Keratinocyte (primary cell): ENCODE data around the gene CLRN3. TPM values are rescaled to one million over a fixed set of nuclear protein-coding genes. Genes with fewer than 3 reads are reported as not detected.

Experiments
- DNase-seq: peaks from one replicate; pipeline ENCODE4 v3.0.0-alpha.2; 2011; ENCODE audit warnings: low read depth, missing footprints, low spot score
- FAIRE-seq: peaks from 2 replicates; lab custom pipeline; 2011; peaks lifted over from hg19 to GRCh38; lab: Jason Lieb, UNC
- H2AFZ ChIP-seq: 2 replicates; pipeline ENCODE4 v1.6.0; 2012; ENCODE audit warnings: low read length, control low read depth, inconsistent platforms; ENCODE audit not compliant: control insufficient read depth
- H3K27ac ChIP-seq: 2 replicates; pipeline ENCODE4 v1.5.1; 2011; ENCODE audit warnings: low read length; ENCODE audit not compliant: control insufficient read depth, insufficient read depth
- H3K27me3 ChIP-seq: 3 replicates; pipeline ENCODE4 v1.6.0; 2011; ENCODE audit warnings: low read length; ENCODE audit not compliant: control insufficient read depth, insufficient read depth; ENCODE audit errors: extremely low read depth
- H3K36me3 ChIP-seq, 2 experiments: 2 replicates in 1 of 2; 3 replicates in 1 of 2; pipeline ENCODE4 v1.5.1; 2011; ENCODE audit warnings: low read length in 2 of 2, mild to moderate bottlenecking in 1 of 2; ENCODE audit not compliant: control insufficient read depth in 2 of 2, insufficient read depth in 2 of 2; ENCODE audit errors: extremely low read depth in 1 of 2
- H3K4me1 ChIP-seq: 3 replicates; pipeline ENCODE4 v1.5.1; 2011; ENCODE audit warnings: low read length; ENCODE audit not compliant: control insufficient read depth, insufficient read depth; ENCODE audit errors: extremely low read depth
- H3K4me2 ChIP-seq: 3 replicates; pipeline ENCODE4 v1.6.0; 2011; ENCODE audit warnings: low read depth, low read length; ENCODE audit not compliant: control insufficient read depth, insufficient read depth; ENCODE audit errors: extremely low read depth
- H3K4me3 ChIP-seq, 3 experiments: fragments of 200-600 bp in 1 of 3; sonication (generic) in 1 of 3; 2 replicates in 2 of 3; 3 replicates in 1 of 3; pipeline ENCODE4 v1.5.1; 2011 to 2016; ENCODE audit warnings: low read length in 3 of 3, mild to moderate bottlenecking in 3 of 3, control low read depth in 2 of 3, inconsistent platforms in 1 of 3, low read depth in 1 of 3, mixed read lengths in 1 of 3, mixed run types in 1 of 3, moderate library complexity in 1 of 3; ENCODE audit not compliant: control insufficient read depth in 2 of 3, insufficient read depth in 2 of 3; ENCODE audit errors: extremely low read depth in 1 of 3
- H3K79me2 ChIP-seq: 2 replicates; pipeline ENCODE4 v1.6.0; 2012; ENCODE audit warnings: low read length; ENCODE audit not compliant: control insufficient read depth, insufficient read depth
- H3K9ac ChIP-seq: 3 replicates; pipeline ENCODE4 v1.6.0; 2011; ENCODE audit warnings: low read length; ENCODE audit not compliant: control insufficient read depth, insufficient read depth; ENCODE audit errors: extremely low read depth
- H3K9me1 ChIP-seq: 3 replicates; pipeline ENCODE4 v1.6.0; 2011; ENCODE audit warnings: low read length; ENCODE audit not compliant: control insufficient read depth, insufficient read depth; ENCODE audit errors: extremely low read depth
- H3K9me3 ChIP-seq: 2 replicates; pipeline ENCODE4 v1.5.1; 2012; ENCODE audit warnings: low read depth, low read length; ENCODE audit not compliant: control insufficient read depth
- H4K20me1 ChIP-seq: 3 replicates; pipeline ENCODE4 v1.6.0; 2011; ENCODE audit warnings: low read length; ENCODE audit not compliant: control insufficient read depth, insufficient read depth; ENCODE audit errors: extremely low read depth
- CTCF ChIP-seq, 3 experiments: IDR thresholded peaks in 1 of 3; conservative IDR thresholded peaks in 1 of 3; optimal IDR thresholded peaks in 1 of 3; 2 replicates in 2 of 3; 3 replicates in 1 of 3; pipeline versions ENCODE3 to v1.5.1; 2011; ENCODE audit warnings: low read length in 3 of 3, mild to moderate bottlenecking in 3 of 3, moderate library complexity in 2 of 3, control low read depth in 1 of 3, inconsistent platforms in 1 of 3; ENCODE audit not compliant: insufficient read depth in 2 of 3; ENCODE audit errors: extremely low read depth in 1 of 3
- EZH2 ChIP-seq: IDR thresholded peaks from one replicate; pipeline ENCODE4 v1.6.1; 2012; ENCODE audit warnings: inconsistent platforms, mild to moderate bottlenecking, low read length, moderate library complexity
- dilution Hi-C: fragments of 300-500 bp; cut with MboI; formaldehyde crosslinking; loops from one replicate; pipeline ENCODE4 v1.7.0; 2020; ENCODE audit warnings: low sequenced_read_pairs; ENCODE audit not compliant: extremely low pct_ligation_motif_present
- polyA plus RNA-seq, 5 experiments: library from polyadenylated mRNA; depleted of rRNA in 3 of 5; stranded (reverse) in 3 of 5; stranded (forward) in 1 of 5; unstranded in 1 of 5; fragments of >200 nt; gene quantifications; 1 replicate in 1 of 5; 2 replicates in 3 of 5; 3 replicates in 1 of 5; pipeline versions ENCODE4 v1.2.1 to v1.2.3, GENCODE V29; 2011 to 2012; ENCODE audit warnings: missing spikeins in 2 of 5, low read depth in 1 of 5, low replicate concordance in 1 of 5

The CLRN3 gene
- polyA plus RNA-seq, 1 donor (not counting 4 experiments of a cell fraction or from before 2014, with no cell fraction given): not detected

- H3K4me2 ChIP-seq: no peak overlapping the region
- H3K27me3 ChIP-seq: no peaks in the 10 kb centered on the region
- no peak overlapping the region for H3K4me3 ChIP-seq
- no peak overlapping the region for H3K27ac ChIP-seq
- H3K9ac ChIP-seq: no peak overlapping the region
- no peaks in the 10 kb centered on the region for H3K9me1 ChIP-seq
- no peak overlapping the region for H2AFZ ChIP-seq
- no peaks in the 10 kb centered on the region for H3K36me3 ChIP-seq
- H4K20me1 ChIP-seq: no peaks in the 10 kb centered on the region
- no peak for DNase-seq
- dilution Hi-C loops: no loop called here
- H3K9me3 ChIP-seq: no peaks in the 10 kb centered on the region
- TF ChIP-seq EZH2 (no peak), CTCF (optimal IDR thresholded peaks at IDR 0.05 in 1 of 3, IDR thresholded peaks at IDR 0.05 in 1 of 3, conservative IDR thresholded peaks at IDR 0.05 in 1 of 3; ENCODE audit: extremely low read depth in 1 of 3, insufficient read depth in 2 of 3, low read length in 3 of 3) (no peak)
- FAIRE-seq: no peak
- H3K4me1 ChIP-seq: no peaks in the 10 kb centered on the region
- no peaks in the 10 kb centered on the region for H3K79me2 ChIP-seq
Observed at GRCh38 chr10:127918572-127918971, 25.8 kb upstream of the CLRN3 start.

GRCh38 chr10:127916826-127917225 lies 24.1 kb upstream of the CLRN3 start:
- Histone ChIP-seq H4K20me1 (no peaks in the 10 kb centered on the region), H3K27me3 (no peaks in the 10 kb centered on the region), H2AFZ (no peak overlapping the region), H3K9ac (no peak overlapping the region), H3K36me3 (no peaks in the 10 kb centered on the region), H3K79me2 (no peaks in the 10 kb centered on the region), H3K4me3 (no peak overlapping the region), H3K9me3 (no peaks in the 10 kb centered on the region), H3K4me2 (no peak overlapping the region), H3K9me1 (no peaks in the 10 kb centered on the region), H3K4me1 (no peaks in the 10 kb centered on the region), H3K27ac (no peak overlapping the region)
- FAIRE-seq (no peak), DNase-seq (no peak)
- dilution Hi-C loops: no loop called here
- no peak for TF ChIP-seq CTCF (optimal IDR thresholded peaks at IDR 0.05 in 1 of 3, IDR thresholded peaks at IDR 0.05 in 1 of 3, conservative IDR thresholded peaks at IDR 0.05 in 1 of 3; ENCODE audit: extremely low read depth in 1 of 3, insufficient read depth in 2 of 3, low read length in 3 of 3)
